Suprapubic skin (tissue), 4 donors: ENCODE data around the gene PCGF1. TPM values are rescaled to one million over a fixed set of nuclear protein-coding genes. Genes with fewer than 3 reads are reported as not detected.

Experiments
- DNase-seq, 2 donors: peaks; one replicate each; pipeline ENCODE4 v3.0.0-alpha.2; 2019; ENCODE audit warnings: low spot score in 2 of 2
- H3K27ac ChIP-seq: fragments of 200-600 bp; sonication (generic); one replicate; pipeline ENCODE4 v1.5.1; 2019
- H3K27me3 ChIP-seq: fragments of 200-600 bp; sonication (generic); one replicate; pipeline ENCODE4 v1.5.1; 2019
- H3K36me3 ChIP-seq: fragments of 200-600 bp; sonication (generic); one replicate; pipeline ENCODE4 v1.5.1; 2019
- H3K4me1 ChIP-seq: fragments of 200-600 bp; sonication (generic); one replicate; pipeline ENCODE4 v1.5.1; 2019
- H3K4me3 ChIP-seq: fragments of 200-600 bp; sonication (generic); one replicate; pipeline ENCODE4 v1.5.1; 2019; ENCODE audit warnings: mild to moderate bottlenecking
- H3K9me3 ChIP-seq: fragments of 200-600 bp; sonication (generic); one replicate; pipeline ENCODE4 v1.5.1; 2019
- CTCF ChIP-seq, 2 donors: fragments of 200-600 bp in 1 of 2; fragments of 450-650 bp in 1 of 2; sonication (generic) in 1 of 2; IDR thresholded peaks; one replicate each; pipeline ENCODE4 v1.5.1; 2016 to 2019; ENCODE audit warnings: antibody characterized with exemption in 2 of 2, mild to moderate bottlenecking in 1 of 2, moderate library complexity in 1 of 2
- EP300 ChIP-seq: sonication (generic); formaldehyde crosslinking; IDR thresholded peaks from one replicate; pipeline ENCODE4 v1.6.1; 2017; ENCODE audit warnings: antibody characterized with exemption
- POLR2A ChIP-seq, 2 donors: fragments of 450-650 bp; IDR thresholded peaks; one replicate each; pipeline ENCODE4 v1.6.1; 2017; ENCODE audit warnings: antibody characterized with exemption in 2 of 2, mild to moderate bottlenecking in 2 of 2, moderate library complexity in 2 of 2
- POLR2AphosphoS5 ChIP-seq, 3 donors: sonication (generic); formaldehyde crosslinking; IDR thresholded peaks; one replicate each; pipeline ENCODE4 v1.6.1; 2017; ENCODE audit warnings: antibody characterized with exemption in 3 of 3
- WGBS: methylation state at CpG from one replicate; pipeline ENCODE4 v1.1.5; 2018; 5-methylcytosine and 5-hydroxymethylcytosine counted together
- total RNA-seq, 4 donors: library from RNA; depleted of rRNA; stranded (reverse); fragments of >200 nt; gene quantifications; one replicate each; pipeline ENCODE4 v1.1.0, GENCODE V29; 2016

The PCGF1 gene
- total RNA-seq, 4 donors from 2014 or later = 15.6 to 77.0 (median 19.7) TPM

GRCh38 chr2:74503506-74504475 is 3.7 kb downstream of the PCGF1 start:
- DNase-seq = no peak
- Histone ChIP-seq H3K4me3 (peak overlapping the region; percentile 58), H3K4me1 (peaks cover 69% of the 10 kb centered on the region), H3K36me3 (peaks cover 16% of the 10 kb centered on the region), H3K9me3 (no peaks in the 10 kb centered on the region), H3K27ac (peak overlapping the region; percentile 81), H3K27me3 (peaks cover 43% of the 10 kb centered on the region)
- 57% methylated on average over 32 of the region's 45 CpGs for WGBS
- TF ChIP-seq CTCF (IDR thresholded peaks at IDR 0.05) = no peak
- TF ChIP-seq EP300 = no peak
- TF ChIP-seq POLR2AphosphoS5 (IDR thresholded peaks at IDR 0.05) = no peak
- TF ChIP-seq POLR2A (IDR thresholded peaks at IDR 0.05) = no peak

- 4% methylated on average over 40 of the region's 67 CpGs for WGBS
- peak in 1 of 2 donors; percentile 90 for DNase-seq
- H3K27ac ChIP-seq = peak overlapping the region; percentile 81
- H3K27me3 ChIP-seq = peaks cover 52% of the 10 kb centered on the region
- H3K4me1 ChIP-seq = peaks cover 72% of the 10 kb centered on the region
- peaks cover 16% of the 10 kb centered on the region for H3K36me3 ChIP-seq
- peak overlapping the region; percentile 58 for H3K4me3 ChIP-seq
- H3K9me3 ChIP-seq = no peaks in the 10 kb centered on the region
- no peak for TF ChIP-seq CTCF (IDR thresholded peaks at IDR 0.05)
- peak in 1 of 2 donors; percentile 51 for TF ChIP-seq POLR2A (IDR thresholded peaks at IDR 0.05)
Observed at GRCh38 chr2:74502720-74503505, 4.6 kb downstream of the PCGF1 start.

- Histone ChIP-seq H3K9me3 (no peaks in the 10 kb centered on the region), H3K36me3 (peaks cover 16% of the 10 kb centered on the region), H3K4me3 (peak overlapping the region; percentile 58), H3K4me1 (peaks cover 76% of the 10 kb centered on the region), H3K27me3 (peaks cover 59% of the 10 kb centered on the region), H3K27ac (peak overlapping the region; percentile 81)
- DNase-seq = no peak
- TF ChIP-seq EP300 (no peak), POLR2AphosphoS5 (IDR thresholded peaks at IDR 0.05) (no peak), CTCF (IDR thresholded peaks at IDR 0.05) (no peak), POLR2A (IDR thresholded peaks at IDR 0.05) (no peak)
- WGBS = 26% methylated on average over 30 of the region's 32 CpGs
Observed at GRCh38 chr2:74502147-74502719, 5.3 kb downstream of the PCGF1 start.

GRCh38 chr2:74501335-74502071 is 6.0 kb downstream of the PCGF1 start:
- H3K9me3 ChIP-seq = no peaks in the 10 kb centered on the region
- DNase-seq = no peak
- peaks cover 16% of the 10 kb centered on the region for H3K36me3 ChIP-seq
- peaks cover 61% of the 10 kb centered on the region for H3K27me3 ChIP-seq
- TF ChIP-seq EP300 (no peak), CTCF (IDR thresholded peaks at IDR 0.05) (no peak), POLR2A (IDR thresholded peaks at IDR 0.05) (no peak), POLR2AphosphoS5 (IDR thresholded peaks at IDR 0.05) (no peak)
- H3K27ac ChIP-seq = no peak overlapping the region
- no peak overlapping the region for H3K4me3 ChIP-seq
- H3K4me1 ChIP-seq = peaks cover 70% of the 10 kb centered on the region
- 80% methylated on average over 18 of the region's 18 CpGs for WGBS
